SHP77 (cell line): ENCODE data around the gene PPP2R5B.

Experiments
- DNase-seq, 2 experiments: peaks; one replicate each; lab custom pipeline; 2025; lab: John Stamatoyannopoulos, UW

The PPP2R5B gene

GRCh38 chr11:64923944-64924909, at the start of gene PPP2R5B:
TSS of gene PPP2R5B (plus strand) at chr11:64924689. CDS start at chr11:64925735, 1,046 bp downstream.
- peak; percentile 79 to 90 for DNase-seq

GRCh38 chr11:64875369-64876228, 48.9 kb upstream of the PPP2R5B start:
- no peak for DNase-seq

- no peak for DNase-seq
These were observed 48.2 kb upstream of the PPP2R5B start for GRCh38 chr11:64876229-64876750.

GRCh38 chr11:64876835-64877341, 47.6 kb upstream of the PPP2R5B start:
- no peak for DNase-seq

- no peak for DNase-seq
These were observed 46.9 kb upstream of the PPP2R5B start for GRCh38 chr11:64877390-64878222.

GRCh38 chr11:64878223-64878493, 46.3 kb upstream of the PPP2R5B start:
- no peak for DNase-seq

- peak; percentile 95 to 97 for DNase-seq
These were observed 45.8 kb upstream of the PPP2R5B start, which contains the start of gene EHD1 for GRCh38 chr11:64878494-64879243. TSS of gene EHD1 (minus strand) at chr11:64878621. CDS start at chr11:64878464, 157 bp downstream.

DNA sequence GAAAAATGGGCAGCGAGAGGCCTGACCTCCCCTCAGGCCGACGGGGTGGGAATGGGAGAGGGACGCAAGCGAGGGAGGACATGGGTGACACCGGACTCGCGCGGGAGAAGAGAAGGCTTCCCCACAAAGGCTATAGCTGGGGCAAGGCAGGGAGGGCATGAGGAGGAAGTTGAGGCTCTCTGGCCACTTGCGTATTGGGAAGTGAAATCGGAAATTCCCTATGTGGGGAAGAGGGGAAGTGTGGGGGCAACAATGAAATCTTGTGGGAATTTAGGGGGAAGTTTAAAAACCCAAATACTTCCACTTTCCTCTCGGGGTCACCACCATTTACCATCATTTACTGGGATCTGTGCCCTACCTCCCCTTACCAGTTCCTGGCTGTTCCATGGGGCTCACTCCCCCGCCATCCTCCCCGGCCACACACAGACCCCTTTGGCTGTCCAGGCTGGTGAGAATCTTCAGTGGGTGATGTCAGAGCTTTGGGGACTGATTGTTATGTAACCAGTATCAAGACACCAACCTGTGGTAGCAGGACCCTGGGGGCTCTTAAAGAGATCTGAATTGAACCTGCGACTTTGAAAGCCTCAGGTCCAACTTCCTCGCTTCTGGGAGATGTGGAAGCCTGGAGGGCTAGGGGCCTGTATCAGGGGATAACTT, 45.1 kb upstream of the PPP2R5B start:
- no peak for DNase-seq

DNA sequence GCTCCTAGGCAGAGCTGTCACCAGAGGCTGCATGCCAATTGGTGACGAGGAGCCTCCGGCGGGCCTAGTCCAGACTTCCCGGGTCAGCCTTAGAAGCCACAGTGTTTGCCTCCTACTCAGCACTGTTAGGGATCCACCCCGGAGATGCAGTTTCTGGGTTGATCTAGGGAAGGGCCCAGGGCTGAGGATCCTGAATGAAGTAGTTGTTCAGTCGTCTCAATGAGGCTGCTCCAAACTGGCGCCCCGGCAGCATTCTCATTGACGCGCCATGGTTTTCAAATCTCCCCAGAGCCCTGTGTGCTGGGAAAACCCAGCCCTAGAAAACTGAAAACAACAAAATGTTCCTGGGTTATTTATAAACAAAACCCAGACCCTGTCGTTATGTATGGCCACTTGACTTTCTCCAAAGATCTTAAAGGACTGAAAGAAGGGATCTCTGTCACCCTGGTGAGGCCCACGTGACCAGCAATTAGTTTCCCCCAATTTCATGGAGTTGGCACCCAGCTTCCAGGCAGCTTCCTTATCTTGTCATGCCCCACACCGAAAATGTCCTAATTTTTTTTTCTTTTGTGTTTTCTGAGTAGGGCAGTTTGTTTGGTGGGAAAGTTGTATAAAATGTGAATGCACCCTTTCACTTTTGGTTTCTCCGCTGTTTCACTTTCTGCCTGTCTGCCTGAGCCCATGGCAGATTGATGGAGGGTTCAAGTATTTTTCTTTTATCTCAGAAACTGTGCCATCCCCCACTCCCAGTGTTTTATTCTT, 44.1 kb upstream of the PPP2R5B start:
- no peak for DNase-seq

GRCh38 chr11:64881476-64881875, 43.0 kb upstream of the PPP2R5B start:
- DNase-seq: no peak

GRCh38 chr11:64882243-64882642, 42.2 kb upstream of the PPP2R5B start:
- no peak for DNase-seq

- no peak for DNase-seq
These were observed 40.9 kb upstream of the PPP2R5B start for GRCh38 chr11:64883575-64883974.

DNA sequence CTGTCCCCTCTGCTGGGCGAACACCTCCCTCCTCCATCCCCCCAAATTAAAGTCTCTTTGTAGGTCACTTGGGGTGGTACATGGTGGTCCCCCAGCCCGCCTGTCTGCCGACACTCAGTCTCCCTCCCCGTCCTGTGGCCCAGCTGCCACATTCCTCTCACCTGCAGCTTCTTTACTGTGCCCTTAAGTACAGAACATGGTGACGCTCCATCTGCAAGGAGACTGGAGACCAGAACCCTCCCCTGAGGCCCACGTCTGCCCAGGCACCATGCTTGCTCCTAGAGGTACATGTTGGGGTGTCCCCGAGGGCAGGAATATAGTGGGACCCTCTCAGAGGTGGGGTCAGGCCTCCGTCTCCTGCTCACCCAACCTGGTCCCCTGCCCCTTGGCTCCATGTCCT, 40.5 kb upstream of the PPP2R5B start:
- no peak for DNase-seq

DNA sequence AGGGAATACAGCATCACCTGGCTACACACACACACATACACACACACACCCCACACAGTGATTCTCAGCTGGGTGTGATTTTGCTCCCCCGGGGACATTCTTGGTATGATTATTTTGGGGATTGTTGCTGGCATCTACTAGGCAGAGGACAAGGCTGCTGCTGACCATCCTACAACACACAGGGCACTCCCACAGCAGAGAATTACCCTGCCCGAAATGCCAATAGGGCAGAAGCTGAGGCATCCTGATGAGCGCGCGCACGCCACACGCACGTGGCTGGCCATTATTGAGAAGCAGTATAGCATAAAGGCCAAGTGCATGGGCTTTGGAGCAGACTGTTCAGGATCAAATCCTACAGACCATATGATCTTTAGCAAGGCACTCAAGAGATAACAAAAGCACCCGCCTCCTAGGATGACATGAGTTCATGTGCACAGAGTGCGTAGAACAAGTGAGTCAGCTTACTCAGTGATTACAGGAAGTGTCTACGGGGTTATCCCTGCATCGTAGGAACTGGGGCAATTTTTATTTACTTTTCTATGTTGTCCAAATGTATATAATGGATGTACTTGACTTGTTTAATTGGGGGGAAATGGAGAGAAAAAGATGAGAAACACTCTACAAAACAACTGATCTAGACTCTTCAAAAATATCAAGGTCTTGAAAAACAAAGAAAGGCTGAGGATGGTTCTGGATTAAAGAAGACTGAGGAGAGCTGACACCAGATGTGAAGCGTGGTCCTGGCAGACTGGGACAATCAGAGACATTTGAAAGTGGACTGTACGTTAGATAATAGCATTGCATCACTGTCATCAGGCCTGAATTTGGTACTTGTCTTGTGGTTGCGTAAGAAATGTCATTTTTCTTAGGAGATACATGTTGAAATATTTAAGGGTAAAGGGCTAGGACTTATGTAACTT, 38.9 kb upstream of the PPP2R5B start:
- DNase-seq: no peak

GRCh38 chr11:64887234-64887756, 37.2 kb upstream of the PPP2R5B start:
- DNase-seq: peak in 1 of 2 experiments; percentile 21

- peak; percentile 62 to 69 for DNase-seq
These were observed 36.6 kb upstream of the PPP2R5B start for GRCh38 chr11:64887757-64888405.

GRCh38 chr11:64888406-64888728, 36.1 kb upstream of the PPP2R5B start:
- DNase-seq: no peak
